C4-2B (cell line): Measurements from ENCODE around the gene KCNIP4.

Experiments used
- ZFX ChIP-seq: fragments of 450-650 bp; IDR thresholded peaks from 2 replicates; pipeline ENCODE4 v1.6.1; 2017
- TF ChIP-seq, protein P1 (sequence below): fragments of 450-650 bp; conservative IDR thresholded peaks from 2 replicates; pipeline ENCODE4 v1.5.1; 2017; ENCODE audit warnings: mild to moderate bottlenecking

- TF ChIP-seq, protein P1, sequence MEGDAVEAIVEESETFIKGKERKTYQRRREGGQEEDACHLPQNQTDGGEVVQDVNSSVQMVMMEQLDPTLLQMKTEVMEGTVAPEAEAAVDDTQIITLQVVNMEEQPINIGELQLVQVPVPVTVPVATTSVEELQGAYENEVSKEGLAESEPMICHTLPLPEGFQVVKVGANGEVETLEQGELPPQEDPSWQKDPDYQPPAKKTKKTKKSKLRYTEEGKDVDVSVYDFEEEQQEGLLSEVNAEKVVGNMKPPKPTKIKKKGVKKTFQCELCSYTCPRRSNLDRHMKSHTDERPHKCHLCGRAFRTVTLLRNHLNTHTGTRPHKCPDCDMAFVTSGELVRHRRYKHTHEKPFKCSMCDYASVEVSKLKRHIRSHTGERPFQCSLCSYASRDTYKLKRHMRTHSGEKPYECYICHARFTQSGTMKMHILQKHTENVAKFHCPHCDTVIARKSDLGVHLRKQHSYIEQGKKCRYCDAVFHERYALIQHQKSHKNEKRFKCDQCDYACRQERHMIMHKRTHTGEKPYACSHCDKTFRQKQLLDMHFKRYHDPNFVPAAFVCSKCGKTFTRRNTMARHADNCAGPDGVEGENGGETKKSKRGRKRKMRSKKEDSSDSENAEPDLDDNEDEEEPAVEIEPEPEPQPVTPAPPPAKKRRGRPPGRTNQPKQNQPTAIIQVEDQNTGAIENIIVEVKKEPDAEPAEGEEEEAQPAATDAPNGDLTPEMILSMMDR: no peak
- no peak for TF ChIP-seq ZFX
Observed at GRCh38 chr4:21077967-21078366, 870.6 kb downstream of the KCNIP4 start.
